Karpas-422 (cell line): ENCODE data around the gene IL1R1. TPM values are rescaled to one million over a fixed set of nuclear protein-coding genes. Genes with fewer than 3 reads are reported as not detected.

ENCODE experiments used
- DNase-seq: peaks from one replicate; pipeline ENCODE4 v3.0.0-alpha.2; 2015
- H2AFZ ChIP-seq: fragments of 200-600 bp; sonication (generic); 2 replicates; pipeline ENCODE4 v1.6.1; 2014; ENCODE audit warnings: antibody characterized with exemption, low read length, mixed read lengths
- H3K27ac ChIP-seq: fragments of 200-600 bp; sonication (generic); 2 replicates; pipeline ENCODE4 v1.5.1; 2014; ENCODE audit warnings: mild to moderate bottlenecking, low read length, moderate library complexity
- H3K27me3 ChIP-seq: fragments of 200-600 bp; sonication (generic); 2 replicates; pipeline ENCODE4 v1.6.1; 2014; ENCODE audit warnings: low read length, mixed read lengths
- H3K36me3 ChIP-seq: fragments of 200-600 bp; sonication (generic); 2 replicates; pipeline ENCODE4 v1.6.1; 2014; ENCODE audit warnings: low read length, mixed read lengths; ENCODE audit not compliant: insufficient read depth
- H3K4me1 ChIP-seq: fragments of 200-600 bp; sonication (generic); 2 replicates; pipeline ENCODE4 v1.6.1; 2014; ENCODE audit warnings: mild to moderate bottlenecking, low read length, mixed read lengths
- H3K4me2 ChIP-seq: fragments of 200-600 bp; sonication (generic); 2 replicates; pipeline ENCODE4 v1.6.1; 2014; ENCODE audit warnings: low read length, low read depth, mild to moderate bottlenecking; ENCODE audit not compliant: poor library complexity, severe bottlenecking
- H3K4me3 ChIP-seq: fragments of 200-600 bp; sonication (generic); 2 replicates; pipeline ENCODE4 v1.5.1; 2014; ENCODE audit warnings: mild to moderate bottlenecking, antibody characterized with exemption, low read length, mixed read lengths
- H3K79me2 ChIP-seq: fragments of 200-600 bp; sonication (generic); 2 replicates; pipeline ENCODE4 v1.6.1; 2014; ENCODE audit warnings: mild to moderate bottlenecking, low read length, mixed read lengths
- H3K9ac ChIP-seq: fragments of 200-600 bp; sonication (generic); 2 replicates; pipeline ENCODE4 v1.6.0; 2014; ENCODE audit warnings: low read length
- H3K9me2 ChIP-seq: fragments of 200-600 bp; sonication (generic), shearing (Covaris generic); replicated peaks from 2 replicates; pipeline ENCODE4 v1.6.0; 2014; ENCODE audit warnings: mild to moderate bottlenecking, low read length, moderate library complexity; ENCODE audit not compliant: insufficient read depth
- H3K9me3 ChIP-seq: fragments of 300-700, 200-600 bp; sonication (generic); 2 replicates; pipeline ENCODE4 v1.6.1; 2014; ENCODE audit warnings: low read length, mixed read lengths
- H4K20me1 ChIP-seq: fragments of 200-600 bp; sonication (generic); 2 replicates; pipeline ENCODE4 v1.6.1; 2014; ENCODE audit warnings: mild to moderate bottlenecking, antibody characterized with exemption, low read length, low read depth; ENCODE audit not compliant: insufficient read depth
- total RNA-seq: library from RNA; depleted of rRNA; stranded (reverse); fragments of >200 nt; shearing (Covaris generic); gene quantifications from 2 replicates; pipeline ENCODE4 v1.2.3, GENCODE V29; 2014; ENCODE audit warnings: low replicate concordance

The IL1R1 gene
- total RNA-seq, 1 experiment from 2014 or later, result not detected

DNA sequence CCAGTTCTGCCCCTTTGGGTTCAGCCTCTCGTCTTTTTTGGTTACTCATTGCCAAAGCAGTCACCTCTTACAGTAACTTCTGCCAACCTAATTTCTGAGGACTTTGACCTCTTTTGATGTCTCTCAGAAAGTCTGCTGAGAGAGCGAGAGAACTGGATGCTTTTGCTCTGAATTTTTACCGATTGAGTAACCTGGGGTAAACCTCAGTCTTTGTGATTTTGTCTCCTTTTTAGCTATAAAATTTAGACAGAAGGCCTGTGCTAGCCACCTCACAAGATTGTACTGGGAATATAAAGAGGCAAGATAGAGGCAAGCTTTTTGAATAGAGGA, 34.8 kb upstream of the IL1R1 start:
- no peak overlapping the region for H3K27ac ChIP-seq
- H3K4me2 ChIP-seq, result no peak overlapping the region
- no peak overlapping the region for H2AFZ ChIP-seq
- H3K4me1 ChIP-seq, result no peaks in the 10 kb centered on the region
- H3K4me3 ChIP-seq, result no peak overlapping the region
- no peaks in the 10 kb centered on the region for H4K20me1 ChIP-seq
- no peaks in the 10 kb centered on the region for H3K79me2 ChIP-seq
- no peaks in the 10 kb centered on the region for H3K9me2 ChIP-seq
- no peak for DNase-seq
- H3K9me3 ChIP-seq, result no peaks in the 10 kb centered on the region
- no peak overlapping the region for H3K9ac ChIP-seq
- no peaks in the 10 kb centered on the region for H3K27me3 ChIP-seq
- no peaks in the 10 kb centered on the region for H3K36me3 ChIP-seq

DNA sequence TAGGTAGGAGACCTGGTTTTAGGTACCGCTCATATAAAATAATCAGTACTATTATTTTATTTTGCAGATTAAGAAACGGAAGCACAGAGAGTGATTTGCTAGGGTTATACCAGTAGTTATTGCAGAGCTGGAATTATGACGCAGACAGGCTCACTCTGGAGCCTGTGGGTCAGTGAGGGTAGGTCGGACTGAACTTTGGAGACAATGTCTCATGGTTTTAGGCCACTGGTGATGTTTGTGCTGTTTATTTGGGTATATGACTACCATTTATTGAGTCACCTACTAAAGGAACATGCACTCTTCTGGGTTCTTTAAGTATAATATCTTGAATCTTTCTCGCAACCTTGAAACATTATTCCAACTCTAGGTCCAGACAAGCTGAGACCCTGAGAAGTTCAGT, 33.5 kb upstream of the IL1R1 start:
- no peak for DNase-seq
- Histone ChIP-seq H3K4me2 (no peak overlapping the region), H4K20me1 (no peaks in the 10 kb centered on the region), H3K79me2 (no peaks in the 10 kb centered on the region), H3K9me3 (no peaks in the 10 kb centered on the region), H3K9me2 (no peaks in the 10 kb centered on the region), H3K9ac (no peak overlapping the region), H2AFZ (no peak overlapping the region), H3K27me3 (no peaks in the 10 kb centered on the region), H3K4me1 (no peaks in the 10 kb centered on the region), H3K36me3 (no peaks in the 10 kb centered on the region), H3K27ac (no peak overlapping the region), H3K4me3 (no peak overlapping the region)

DNA sequence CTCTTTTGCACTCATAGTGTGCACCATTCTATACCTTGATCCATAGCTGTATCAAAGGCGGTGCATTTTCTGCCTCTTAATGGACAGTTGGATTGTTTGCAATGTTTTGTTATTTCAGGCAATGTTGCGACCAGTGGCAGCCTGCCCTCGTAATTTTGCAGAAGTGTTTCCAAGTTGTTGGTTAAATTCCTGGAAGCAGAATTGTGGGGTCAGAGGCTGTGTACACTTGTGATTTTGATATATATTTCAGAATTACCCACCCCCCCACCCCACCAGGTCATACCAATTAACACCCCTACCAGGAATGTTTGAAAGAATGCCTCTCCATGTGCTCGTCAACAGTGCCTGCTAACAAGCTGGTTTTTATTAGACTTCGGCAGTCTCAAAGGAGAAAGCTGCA, 32.4 kb upstream of the IL1R1 start:
- Histone ChIP-seq H4K20me1 (no peaks in the 10 kb centered on the region), H3K27ac (no peak overlapping the region), H3K79me2 (no peaks in the 10 kb centered on the region), H3K4me1 (no peaks in the 10 kb centered on the region), H3K4me3 (no peak overlapping the region), H2AFZ (no peak overlapping the region), H3K9me2 (no peaks in the 10 kb centered on the region), H3K27me3 (no peaks in the 10 kb centered on the region), H3K4me2 (no peak overlapping the region), H3K9ac (no peak overlapping the region), H3K36me3 (no peaks in the 10 kb centered on the region), H3K9me3 (no peaks in the 10 kb centered on the region)
- DNase-seq, result no peak

DNA sequence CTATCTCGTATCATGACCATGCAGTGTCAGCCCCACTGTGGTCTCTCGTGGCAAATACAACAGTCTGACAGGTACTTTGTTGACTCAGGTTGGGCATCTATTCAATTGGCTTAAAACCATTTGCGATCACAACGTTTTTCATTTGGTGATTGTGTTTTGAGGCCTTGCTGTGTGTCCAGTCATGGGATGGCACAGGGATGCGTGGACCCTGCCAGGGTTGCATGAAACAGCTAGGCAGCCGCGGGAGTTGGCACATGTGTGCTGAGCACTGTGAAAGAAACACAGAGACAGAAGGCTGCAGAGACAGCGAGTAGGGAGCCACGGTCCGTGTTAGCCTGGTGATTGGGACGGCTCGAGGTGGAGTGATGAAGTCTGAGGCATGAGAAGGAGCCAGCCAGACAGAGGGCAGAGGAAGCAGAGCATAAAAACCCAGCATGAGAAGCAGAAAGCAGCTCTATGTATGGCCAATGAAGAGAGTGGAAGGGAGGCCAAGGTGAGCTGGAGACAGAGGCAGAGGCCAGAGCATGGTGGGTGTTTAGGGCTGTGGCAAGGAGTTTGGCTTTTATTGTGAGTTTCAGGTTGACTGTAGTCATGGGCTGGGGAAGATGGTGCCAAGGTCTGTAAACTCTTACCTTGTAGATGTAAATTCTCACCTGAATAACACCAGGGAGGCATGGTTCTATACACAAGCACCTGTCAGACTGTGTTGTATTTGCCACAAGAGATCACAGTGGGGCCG, 31.8 kb upstream of the IL1R1 start:
- Histone ChIP-seq H4K20me1 (no peaks in the 10 kb centered on the region), H3K4me3 (no peak overlapping the region), H3K4me2 (no peak overlapping the region), H3K9ac (no peak overlapping the region), H3K9me2 (no peaks in the 10 kb centered on the region), H2AFZ (no peak overlapping the region), H3K27me3 (no peaks in the 10 kb centered on the region), H3K27ac (no peak overlapping the region), H3K79me2 (no peaks in the 10 kb centered on the region), H3K4me1 (no peaks in the 10 kb centered on the region), H3K9me3 (no peaks in the 10 kb centered on the region), H3K36me3 (no peaks in the 10 kb centered on the region)
- no peak for DNase-seq

DNA sequence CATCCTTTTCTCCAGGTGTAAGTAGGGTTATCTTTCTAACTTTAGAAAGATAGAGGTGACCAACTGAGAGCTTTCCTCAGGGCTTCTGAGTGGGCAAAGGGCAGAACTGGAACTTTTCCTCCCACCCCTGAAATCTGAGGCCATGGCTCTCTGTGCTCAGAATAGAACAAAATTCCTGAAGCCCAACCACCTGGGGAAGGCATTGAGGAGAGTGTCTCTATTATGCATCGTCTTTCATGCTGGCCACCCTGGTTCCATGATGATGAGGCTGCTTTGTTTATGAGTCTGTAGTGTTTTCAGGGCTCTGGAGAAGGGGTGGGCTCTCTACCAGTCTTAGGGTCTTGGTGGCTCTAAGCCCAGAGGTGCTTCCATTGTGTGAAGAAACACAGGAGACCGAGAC, 30.7 kb upstream of the IL1R1 start:
- H3K4me3 ChIP-seq, result no peak overlapping the region
- no peak for DNase-seq
- no peaks in the 10 kb centered on the region for H3K36me3 ChIP-seq
- H3K4me2 ChIP-seq, result no peak overlapping the region
- no peak overlapping the region for H3K9ac ChIP-seq
- H2AFZ ChIP-seq, result no peak overlapping the region
- no peak overlapping the region for H3K27ac ChIP-seq
- H3K9me2 ChIP-seq, result no peaks in the 10 kb centered on the region
- H4K20me1 ChIP-seq, result no peaks in the 10 kb centered on the region
- H3K9me3 ChIP-seq, result no peaks in the 10 kb centered on the region
- no peaks in the 10 kb centered on the region for H3K27me3 ChIP-seq
- no peaks in the 10 kb centered on the region for H3K4me1 ChIP-seq
- no peaks in the 10 kb centered on the region for H3K79me2 ChIP-seq

GRCh38 chr2:102112271-102112670, 30.3 kb upstream of the IL1R1 start:
- DNase-seq, result no peak
- Histone ChIP-seq H3K4me3 (no peak overlapping the region), H3K27ac (no peak overlapping the region), H3K9me2 (no peaks in the 10 kb centered on the region), H3K27me3 (no peaks in the 10 kb centered on the region), H4K20me1 (no peaks in the 10 kb centered on the region), H3K36me3 (no peaks in the 10 kb centered on the region), H3K9ac (no peak overlapping the region), H2AFZ (no peak overlapping the region), H3K4me1 (no peaks in the 10 kb centered on the region), H3K79me2 (no peaks in the 10 kb centered on the region), H3K4me2 (no peak overlapping the region), H3K9me3 (no peaks in the 10 kb centered on the region)

GRCh38 chr2:102112692-102113665, 29.6 kb upstream of the IL1R1 start:
- Histone ChIP-seq H3K4me2 (no peak overlapping the region), H2AFZ (no peak overlapping the region), H3K4me1 (no peaks in the 10 kb centered on the region), H3K9me2 (no peaks in the 10 kb centered on the region), H3K79me2 (no peaks in the 10 kb centered on the region), H3K9ac (no peak overlapping the region), H3K36me3 (no peaks in the 10 kb centered on the region), H3K27me3 (no peaks in the 10 kb centered on the region), H3K27ac (no peak overlapping the region), H3K4me3 (no peak overlapping the region), H3K9me3 (no peaks in the 10 kb centered on the region), H4K20me1 (no peaks in the 10 kb centered on the region)
- no peak for DNase-seq

DNA sequence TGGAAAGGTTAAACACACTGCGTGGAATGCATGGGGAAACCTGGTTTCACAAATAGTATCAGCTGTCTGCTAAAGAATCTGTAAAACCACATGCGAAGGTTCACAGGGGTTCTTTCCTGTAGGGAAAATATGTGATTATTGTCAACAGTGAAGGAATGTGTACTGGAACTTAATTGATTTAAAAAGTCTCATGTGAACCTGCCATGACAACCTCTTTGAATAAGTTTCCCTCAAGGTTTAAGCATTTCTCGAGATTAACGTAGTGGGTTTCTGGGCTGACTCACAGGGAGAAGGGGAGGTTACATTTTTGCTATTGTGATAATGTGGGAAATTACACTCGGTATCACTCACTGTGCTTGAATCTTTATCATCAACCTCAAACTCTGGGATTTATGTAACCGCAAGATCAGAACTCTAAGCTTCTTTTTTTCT, 28.2 kb upstream of the IL1R1 start:
- no peaks in the 10 kb centered on the region for H3K9me3 ChIP-seq
- H2AFZ ChIP-seq, result no peak overlapping the region
- DNase-seq, result no peak
- no peak overlapping the region for H3K4me2 ChIP-seq
- H3K36me3 ChIP-seq, result no peaks in the 10 kb centered on the region
- no peaks in the 10 kb centered on the region for H3K27me3 ChIP-seq
- H3K4me1 ChIP-seq, result no peaks in the 10 kb centered on the region
- H3K4me3 ChIP-seq, result no peak overlapping the region
- no peaks in the 10 kb centered on the region for H4K20me1 ChIP-seq
- no peaks in the 10 kb centered on the region for H3K79me2 ChIP-seq
- H3K27ac ChIP-seq, result no peak overlapping the region
- H3K9ac ChIP-seq, result no peak overlapping the region
- H3K9me2 ChIP-seq, result no peaks in the 10 kb centered on the region
